Measurements from ENCODE around the gene GNG14. TPM values are rescaled to one million over a fixed set of nuclear protein-coding genes. Genes with fewer than 3 reads are reported as not detected.

GNG14 gene
- total and polyA plus RNA-seq, 2 donors (not counting 1 experiment from before 2014, with no cell fraction given): not detected

DNA sequence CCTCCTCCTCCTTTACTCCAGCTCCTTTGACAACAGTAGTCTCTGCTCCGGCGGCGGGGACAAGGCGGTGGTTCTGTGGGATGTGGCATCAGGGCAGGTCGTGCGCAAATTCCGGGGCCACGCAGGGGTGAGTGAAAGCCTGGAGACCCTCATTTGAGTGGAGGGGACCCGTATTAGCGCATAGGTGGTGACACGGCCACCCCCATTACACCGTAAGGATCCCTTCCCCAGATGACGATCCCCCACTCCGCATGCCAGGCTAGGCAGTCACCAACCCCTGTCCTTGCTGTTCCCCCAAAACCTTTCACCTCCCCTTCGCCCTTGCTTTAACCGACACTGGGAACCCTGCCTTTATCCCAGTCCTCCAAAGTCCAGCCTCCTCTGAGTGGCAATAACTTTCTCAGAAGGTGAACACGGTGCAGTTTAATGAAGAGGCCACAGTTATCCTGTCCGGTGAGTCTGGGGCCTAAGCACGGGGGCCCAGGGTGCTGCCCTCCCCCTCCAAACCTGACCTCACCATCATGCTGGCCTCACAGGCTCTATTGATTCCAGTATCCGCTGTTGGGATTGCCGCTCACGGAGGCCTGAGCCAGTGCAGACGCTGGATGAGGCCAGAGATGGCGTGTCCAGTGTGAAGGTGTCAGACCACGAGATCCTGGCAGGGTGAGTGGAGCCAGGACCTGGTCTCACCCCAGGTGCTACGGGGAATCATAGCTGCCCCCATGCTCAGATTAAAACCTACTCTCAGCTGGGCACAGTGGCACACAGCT, 17.5 kb upstream of the GNG14 start:
- intact Hi-C loops (cut with micrococcal nuclease): no loop called here
- peak overlapping the region; percentile 98 for H3K4me3 Mint-ChIP-seq
- H3K4me1 Mint-ChIP-seq: peaks cover 50% of the 10 kb centered on the region
- ATAC-seq (ENCODE audit: low read depth) (no peak), DNase-seq (no peak)
- Histone ChIP-seq H4K20me1 (ENCODE audit: control insufficient read depth, insufficient read depth, low read length, poor library complexity, severe bottlenecking) (peaks cover 32% of the 10 kb centered on the region), H3K9ac (ENCODE audit: low read length) (peak overlapping the region; percentile 97), H2AFZ (ENCODE audit: insufficient read depth, low read depth, low read length, poor library complexity, severe bottlenecking) (peak overlapping the region; percentile 97), H3K27me3 (replicated peaks in 1 of 4; ENCODE audit: control extremely low read depth in 1 of 4, control insufficient read depth in 3 of 4, insufficient read depth in 4 of 4, low read length in 3 of 4) (no peaks in the 10 kb centered on the region), H3K4me1 (ENCODE audit: control insufficient read depth in 2 of 2, insufficient read depth in 2 of 2, low read length in 2 of 2) (peaks cover 22 to 41% of the 10 kb centered on the region in 2 donors), H3K79me2 (ENCODE audit: control insufficient read depth, insufficient read depth, low read length) (peaks cover 67% of the 10 kb centered on the region), H3K27ac (ENCODE audit: low read length in 2 of 2) (peak overlapping the region; percentile 90 to 99), H3K4me3 (ENCODE audit: control extremely low read depth in 1 of 5, extremely low read depth in 1 of 5, insufficient read depth in 1 of 5, low read depth in 2 of 5, low read length in 4 of 5) (peak overlapping the region; percentile 75 to 99 (median 95)), H3K9me3 (ENCODE audit: control extremely low read depth in 1 of 3, control insufficient read depth in 2 of 3, insufficient read depth in 1 of 3, low read length in 2 of 3) (no peaks in the 10 kb centered on the region), H3K36me3 (replicated peaks in 1 of 2; ENCODE audit: control extremely low read depth in 1 of 2, control insufficient read depth in 1 of 2, extremely low read depth in 1 of 2, insufficient read depth in 2 of 2, low read length in 1 of 2) (peaks cover 1 to 26% of the 10 kb centered on the region in 2 experiments), H3K4me2 (replicated peaks; ENCODE audit: low read depth, low read length, poor library complexity, severe bottlenecking) (peak overlapping the region; percentile 86)
- POLR2A ChIA-PET: no interaction called here
- no peaks in the 10 kb centered on the region for H3K27me3 Mint-ChIP-seq
- TF ChIP-seq CTCF (IDR thresholded peaks at IDR 0.05) (no peak), EZH2 (IDR thresholded peaks at IDR 0.05; ENCODE audit: borderline replicate concordance, insufficient read depth, low read depth, low read length, poor library complexity, severe bottlenecking) (no peak)
- peak overlapping the region; percentile 100 for H3K27ac Mint-ChIP-seq
- no peaks in the 10 kb centered on the region for H3K9me3 Mint-ChIP-seq (ENCODE audit: insufficient read depth)
- CTCF ChIA-PET: interaction anchor here (1.4 to 5.7 kb wide), 7 partner anchors 30 to 126 kb away, joined by 5 to 82 read pairs (median 9); partner anchors contain the start of gene TRIR
- WGBS (ENCODE audit: insufficient coverage): 65% methylated on average over 22 of the region's 26 CpGs

DNA sequence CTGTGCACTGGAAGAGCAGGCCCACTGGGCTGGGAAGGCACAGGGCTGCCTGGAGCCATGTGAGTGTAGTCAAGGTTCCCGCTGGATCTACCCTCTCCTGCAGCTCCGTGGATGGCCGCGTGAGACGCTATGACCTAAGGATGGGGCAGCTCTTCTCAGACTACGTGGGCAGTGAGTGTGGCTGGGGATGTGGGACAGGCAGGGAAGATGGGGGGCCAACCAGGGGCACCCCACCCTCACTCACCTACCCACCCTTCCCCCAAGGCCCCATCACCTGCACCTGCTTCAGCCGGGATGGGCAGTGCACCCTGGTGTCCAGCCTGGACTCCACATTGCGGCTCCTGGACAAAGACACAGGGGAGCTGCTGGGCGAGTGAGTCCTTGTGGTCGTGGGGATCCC, 15.1 kb upstream of the GNG14 start:
- ChIA-PET CTCF (interaction anchor here (0.5 to 5.7 kb wide), 19 partner anchors 9 to 175 kb away, joined by 3 to 82 read pairs (median 5); partner anchors contain the start of genes DHPS, TRIR, ZNF490 and ZNF791), POLR2A (interaction anchor here (0.6 to 1.5 kb wide), 5 partner anchors 49 to 1216 kb away, joined by 3 to 6 read pairs (median 5); partner anchors contain the start of gene ZNF564)
- Histone ChIP-seq H3K4me2 (replicated peaks; ENCODE audit: low read depth, low read length, poor library complexity, severe bottlenecking) (no peak overlapping the region), H4K20me1 (ENCODE audit: control insufficient read depth, insufficient read depth, low read length, poor library complexity, severe bottlenecking) (peaks cover 43% of the 10 kb centered on the region), H2AFZ (ENCODE audit: insufficient read depth, low read depth, low read length, poor library complexity, severe bottlenecking) (no peak overlapping the region), H3K4me3 (ENCODE audit: control extremely low read depth in 1 of 5, extremely low read depth in 1 of 5, insufficient read depth in 1 of 5, low read depth in 2 of 5, low read length in 4 of 5) (no peak overlapping the region), H3K9ac (ENCODE audit: low read length) (no peak overlapping the region), H3K27ac (ENCODE audit: low read length in 2 of 2) (no peak overlapping the region), H3K9me3 (ENCODE audit: control extremely low read depth in 1 of 3, control insufficient read depth in 2 of 3, insufficient read depth in 1 of 3, low read length in 2 of 3) (no peaks in the 10 kb centered on the region), H3K27me3 (replicated peaks in 1 of 4; ENCODE audit: control extremely low read depth in 1 of 4, control insufficient read depth in 3 of 4, insufficient read depth in 4 of 4, low read length in 3 of 4) (no peaks in the 10 kb centered on the region), H3K36me3 (replicated peaks in 1 of 2; ENCODE audit: control extremely low read depth in 1 of 2, control insufficient read depth in 1 of 2, extremely low read depth in 1 of 2, insufficient read depth in 2 of 2, low read length in 1 of 2) (peaks cover 6 to 47% of the 10 kb centered on the region in 2 experiments), H3K79me2 (ENCODE audit: control insufficient read depth, insufficient read depth, low read length) (peaks cover 59% of the 10 kb centered on the region), H3K4me1 (ENCODE audit: control insufficient read depth in 2 of 2, insufficient read depth in 2 of 2, low read length in 2 of 2) (peaks cover 20 to 32% of the 10 kb centered on the region in 2 donors)
- no peak overlapping the region for H3K4me3 Mint-ChIP-seq
- no peak overlapping the region for H3K27ac Mint-ChIP-seq
- intact Hi-C loops (cut with micrococcal nuclease): loop anchor here (1.0 kb wide), 2 partner anchors 32 to 108 kb away; no protein-coding TSS in a partner anchor
- 94% methylated on average over 2 of the region's 10 CpGs for WGBS (ENCODE audit: insufficient coverage)
- no peaks in the 10 kb centered on the region for H3K9me3 Mint-ChIP-seq (ENCODE audit: insufficient read depth)
- H3K27me3 Mint-ChIP-seq: no peaks in the 10 kb centered on the region
- DNase-seq: no peak
- H3K4me1 Mint-ChIP-seq: peaks cover 40% of the 10 kb centered on the region
- TF ChIP-seq EZH2 (IDR thresholded peaks at IDR 0.05; ENCODE audit: borderline replicate concordance, insufficient read depth, low read depth, low read length, poor library complexity, severe bottlenecking) (no peak), CTCF (IDR thresholded peaks at IDR 0.05) (no peak)
- ATAC-seq (ENCODE audit: low read depth): no peak

All from B cell (primary cell).